Dermis microvascular lymphatic vessel endothelial cell (primary cell): Measurements from ENCODE around the gene AGBL1. TPM values are rescaled to one million over a fixed set of nuclear protein-coding genes. Genes with fewer than 3 reads are reported as not detected.

Source experiments
- DNase-seq, 2 donors: peaks; one replicate each; pipeline versions ENCODE4 v3.0.0 to v3.0.0-alpha.2; 2010; ENCODE audit warnings: low read depth in 2 of 2
- total RNA-seq: library from RNA; depleted of rRNA; stranded (reverse); fragments of >200 nt; gene quantifications from 2 replicates; pipeline ENCODE4 v1.2.1, GENCODE V29; 2014

Gene AGBL1
- total RNA-seq, 1 donor from 2014 or later: not detected

GRCh38 chr15:86797135-86797534 is 717.5 kb downstream of the AGBL1 start:
- DNase-seq: no peak

DNA sequence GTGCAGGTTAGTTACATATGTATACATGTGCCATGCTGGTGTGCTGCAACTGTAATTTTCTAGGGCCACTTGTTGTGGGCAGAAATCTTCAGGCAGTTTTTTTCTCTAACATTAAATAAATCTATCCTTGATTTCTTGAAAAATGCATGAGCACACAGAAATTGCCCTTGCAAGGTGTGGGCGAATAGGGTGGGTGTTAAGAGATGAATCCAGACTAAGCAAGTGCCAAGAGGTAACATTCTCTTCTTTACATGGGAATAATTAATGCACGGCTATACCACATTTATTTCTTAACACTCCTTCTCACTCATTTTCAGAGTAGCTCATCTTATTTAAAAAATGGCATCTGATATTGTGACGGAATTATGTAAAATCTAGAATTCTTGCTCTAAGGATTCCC is 719.6 kb downstream of the AGBL1 start:
- no peak for DNase-seq

- DNase-seq: no peak
Observed at GRCh38 chr15:86802244-86802643, 722.6 kb downstream of the AGBL1 start.

GRCh38 chr15:86804406-86804805 is 724.7 kb downstream of the AGBL1 start:
- no peak for DNase-seq

DNA sequence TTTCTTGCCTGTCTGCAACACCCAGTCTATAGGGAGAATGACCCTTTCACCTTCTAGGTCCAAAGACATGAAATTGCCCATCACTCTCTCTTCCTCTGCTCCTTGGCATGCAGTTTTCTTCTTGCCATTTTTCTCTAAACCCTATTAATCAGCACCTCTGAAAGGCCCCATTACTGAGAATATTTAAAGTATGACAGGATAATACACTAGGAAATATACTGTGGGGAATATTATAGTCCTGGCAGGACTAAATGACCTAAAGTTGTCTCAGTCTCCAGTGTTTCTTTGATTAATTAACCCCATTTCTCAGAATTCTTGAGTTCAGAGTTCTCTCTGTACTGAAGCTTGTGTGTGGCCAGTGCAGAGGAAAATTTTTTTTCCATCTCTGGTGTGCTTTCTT is 730.7 kb downstream of the AGBL1 start:
- DNase-seq: no peak

- no peak for DNase-seq
Observed at GRCh38 chr15:86813892-86814291, 734.2 kb downstream of the AGBL1 start.

- DNase-seq: no peak
Observed at GRCh38 chr15:86829245-86829644, 749.6 kb downstream of the AGBL1 start.

GRCh38 chr15:86830304-86830703 is 750.6 kb downstream of the AGBL1 start:
- DNase-seq: no peak

GRCh38 chr15:86833595-86833994 is 753.9 kb downstream of the AGBL1 start:
- DNase-seq: no peak

GRCh38 chr15:86834115-86834863 is 754.6 kb downstream of the AGBL1 start:
- no peak for DNase-seq

DNA sequence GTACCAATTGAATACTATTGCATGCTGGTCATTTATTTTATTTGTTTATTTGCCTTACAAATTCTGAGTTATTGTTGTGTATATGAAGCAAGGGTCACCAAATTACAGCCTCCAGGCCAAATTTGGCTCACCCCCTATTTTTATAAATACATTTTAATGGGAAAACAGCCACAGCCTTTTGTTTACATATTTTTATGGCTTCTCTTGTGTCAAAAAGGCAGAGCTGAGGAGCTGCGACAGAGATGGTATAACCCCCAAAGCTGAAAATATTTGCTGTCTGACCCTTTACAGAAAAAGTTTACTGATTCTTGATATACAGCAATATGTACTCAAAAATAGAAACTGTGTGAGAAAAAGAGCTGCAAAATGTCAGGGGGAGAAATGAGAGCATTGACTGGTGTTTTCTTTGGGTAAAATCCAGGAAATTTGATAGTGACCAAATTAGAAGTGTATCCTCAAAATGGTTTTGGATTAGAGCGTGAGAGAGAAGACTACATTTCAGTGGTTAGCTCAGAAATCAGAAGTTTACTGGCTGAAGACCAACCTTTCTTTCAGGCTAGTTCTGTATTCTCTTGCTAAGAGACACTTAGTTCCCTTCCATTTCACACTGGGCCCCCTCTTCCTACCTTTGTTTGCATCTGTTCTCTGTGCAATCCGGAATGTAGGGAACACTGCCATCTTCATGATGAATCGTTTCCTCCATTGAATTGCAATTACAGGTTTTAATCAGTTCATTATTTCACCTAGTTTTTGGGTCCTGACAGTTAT is 757.8 kb downstream of the AGBL1 start:
- DNase-seq: peak in 1 of 2 donors; percentile 57

- no peak for DNase-seq
Observed at GRCh38 chr15:86839502-86839901, 759.8 kb downstream of the AGBL1 start.

- no peak for DNase-seq
Observed at GRCh38 chr15:86840996-86841395, 761.3 kb downstream of the AGBL1 start.

- no peak for DNase-seq
Observed at GRCh38 chr15:86842199-86842598, 762.5 kb downstream of the AGBL1 start.

DNA sequence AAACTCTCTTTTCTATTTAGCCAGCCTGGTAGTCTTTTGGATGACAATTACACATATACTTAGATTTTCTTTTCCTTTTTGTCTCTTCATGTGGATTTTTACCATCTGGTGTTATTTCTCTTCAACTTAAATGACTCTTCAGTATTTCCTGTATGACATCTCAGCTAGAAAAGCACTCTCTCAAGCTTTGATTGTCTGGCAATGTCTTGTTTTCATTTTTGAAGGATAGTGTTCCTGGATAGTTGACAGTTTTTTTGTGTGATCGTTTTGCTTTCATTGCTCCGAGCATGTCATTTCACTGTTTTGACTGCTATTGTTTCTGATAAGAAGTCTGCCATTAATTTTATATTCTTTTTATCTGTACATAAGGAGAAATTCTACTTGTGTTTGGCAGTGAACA is 766.4 kb downstream of the AGBL1 start:
- DNase-seq: no peak

DNA sequence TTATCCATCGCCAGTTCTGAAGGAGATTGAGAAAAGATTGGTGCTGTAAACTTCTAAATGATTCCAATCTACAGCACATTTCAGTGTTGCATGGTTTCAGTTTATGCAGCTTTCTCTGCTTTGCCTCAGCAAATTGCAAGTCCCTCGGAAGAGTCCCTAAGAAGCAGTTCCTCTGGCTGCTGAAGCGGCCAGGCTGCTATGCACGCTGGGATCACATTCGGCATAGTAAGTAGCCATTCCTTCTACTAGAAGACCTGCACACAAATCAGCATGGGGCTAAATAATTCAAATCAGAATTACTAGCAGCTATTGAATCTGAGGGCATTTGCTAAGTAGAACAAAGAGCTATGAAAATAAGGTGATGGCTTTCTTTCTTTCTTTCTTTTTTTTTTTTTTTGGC is 769.5 kb downstream of the AGBL1 start:
- DNase-seq: no peak

- no peak for DNase-seq
Observed at GRCh38 chr15:86849558-86850285, 770.1 kb downstream of the AGBL1 start.

GRCh38 chr15:86850939-86851338 is 771.3 kb downstream of the AGBL1 start:
- no peak for DNase-seq

DNA sequence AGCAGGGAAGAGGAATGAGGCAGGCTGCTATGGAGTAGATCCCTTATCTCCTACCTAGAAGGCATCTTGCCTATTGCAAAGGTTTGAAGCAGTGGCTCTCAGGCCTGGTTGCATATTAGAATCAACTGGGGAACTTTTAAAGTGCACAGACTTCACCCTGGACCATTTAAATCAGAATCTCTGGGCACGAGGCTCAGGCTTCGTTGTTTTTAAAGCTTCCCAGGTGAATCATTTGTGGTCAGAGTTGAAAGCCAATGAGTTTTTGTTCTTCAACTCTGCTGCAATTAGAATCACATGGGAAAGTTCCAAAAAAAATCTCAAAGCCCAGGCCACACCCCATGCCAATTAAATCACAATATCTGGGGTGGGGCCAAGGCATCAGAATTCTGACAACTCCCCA is 773.1 kb downstream of the AGBL1 start:
- DNase-seq: no peak

- no peak for DNase-seq
Observed at GRCh38 chr15:86854176-86854575, 774.5 kb downstream of the AGBL1 start.

DNA sequence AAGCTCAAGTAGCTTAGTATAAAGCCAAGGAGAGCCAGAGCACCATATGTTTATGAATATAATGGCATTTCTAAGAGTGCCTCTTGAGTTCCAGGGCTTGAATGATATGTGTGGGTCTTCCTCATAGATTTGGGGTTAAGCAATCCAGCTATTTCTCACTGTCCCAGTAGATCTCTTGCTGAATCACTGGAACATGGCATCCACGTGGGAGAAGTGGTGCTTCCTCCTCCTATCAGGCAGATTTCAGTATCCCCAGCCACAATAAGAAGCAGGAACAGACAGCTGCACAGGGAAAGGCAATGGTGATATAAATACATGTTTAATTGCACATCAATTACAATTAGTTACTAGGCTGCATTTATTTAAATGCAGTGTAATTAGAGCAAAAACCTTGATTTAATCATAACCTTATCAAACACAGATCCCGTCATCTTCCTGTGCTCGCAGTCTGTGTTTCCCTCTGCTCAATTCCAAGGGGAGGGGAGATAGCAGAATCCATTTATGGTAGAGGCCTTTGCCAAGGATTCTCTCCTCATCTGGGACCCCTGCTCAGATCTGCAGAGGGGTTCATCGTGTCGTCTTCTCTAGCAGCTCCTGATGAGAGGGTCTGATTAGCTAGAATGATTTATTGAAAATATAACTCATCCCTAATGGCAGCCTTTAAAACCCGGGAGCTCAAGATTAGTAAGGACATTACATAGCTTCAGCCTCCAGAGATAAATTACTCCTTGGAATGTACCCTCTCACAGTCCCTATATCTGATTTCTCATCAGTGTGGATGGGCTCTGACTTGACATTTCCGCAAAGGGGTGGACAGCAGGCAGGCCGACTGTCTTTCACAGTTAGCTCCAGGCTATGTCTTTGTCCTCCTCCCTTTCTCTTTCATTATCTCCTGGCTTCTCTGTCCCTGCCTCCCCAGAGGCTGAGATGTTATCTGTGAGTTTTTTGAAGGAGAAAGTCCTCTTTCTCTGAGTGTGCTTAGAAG is 775.9 kb downstream of the AGBL1 start:
- DNase-seq: no peak
